ENCODE data around the gene SUSD3. TPM values are rescaled to one million over a fixed set of nuclear protein-coding genes. Genes with fewer than 3 reads are reported as not detected.

The SUSD3 gene
- total RNA-seq, 1 experiment from 2014 or later = not detected

GRCh38 chr9:93111001-93111370, 52.5 kb downstream of the SUSD3 start:
- Histone ChIP-seq H3K4me1 (ENCODE audit: insufficient read depth, low read length, poor library complexity, severe bottlenecking) (no peaks in the 10 kb centered on the region), H3K36me3 (ENCODE audit: insufficient read depth, low read length, poor library complexity, severe bottlenecking) (no peaks in the 10 kb centered on the region), H3K27ac (ENCODE audit: low read depth, low read length, poor library complexity, severe bottlenecking) (no peak overlapping the region), H3K4me3 (ENCODE audit: low read depth, low read length, poor library complexity, severe bottlenecking) (no peak overlapping the region), H3K27me3 (replicated peaks; ENCODE audit: insufficient read depth, low read depth, low read length, poor library complexity) (no peaks in the 10 kb centered on the region), H3K9me3 (ENCODE audit: low read depth, low read length, poor library complexity, severe bottlenecking) (no peaks in the 10 kb centered on the region)
- POLR2A ChIA-PET (ENCODE audit: low non-redundant PET) = no interaction called here
- DNase-seq (ENCODE audit: low spot score) = no peak
- no peak for TF ChIP-seq CTCF (conservative IDR thresholded peaks at IDR 0.05; ENCODE audit: low read depth, low read length)
- TF ChIP-seq EZH2 (IDR thresholded peaks at IDR 0.05; ENCODE audit: borderline replicate concordance, low read depth, low read length, poor library complexity, severe bottlenecking) = no peak
- BruUV-seq (replicated peaks) = no TSS peak
- intact Hi-C loops (cut with micrococcal nuclease; ENCODE audit: unreplicated experiment) = no loop called here
- CTCF ChIA-PET = no interaction called here

DNA sequence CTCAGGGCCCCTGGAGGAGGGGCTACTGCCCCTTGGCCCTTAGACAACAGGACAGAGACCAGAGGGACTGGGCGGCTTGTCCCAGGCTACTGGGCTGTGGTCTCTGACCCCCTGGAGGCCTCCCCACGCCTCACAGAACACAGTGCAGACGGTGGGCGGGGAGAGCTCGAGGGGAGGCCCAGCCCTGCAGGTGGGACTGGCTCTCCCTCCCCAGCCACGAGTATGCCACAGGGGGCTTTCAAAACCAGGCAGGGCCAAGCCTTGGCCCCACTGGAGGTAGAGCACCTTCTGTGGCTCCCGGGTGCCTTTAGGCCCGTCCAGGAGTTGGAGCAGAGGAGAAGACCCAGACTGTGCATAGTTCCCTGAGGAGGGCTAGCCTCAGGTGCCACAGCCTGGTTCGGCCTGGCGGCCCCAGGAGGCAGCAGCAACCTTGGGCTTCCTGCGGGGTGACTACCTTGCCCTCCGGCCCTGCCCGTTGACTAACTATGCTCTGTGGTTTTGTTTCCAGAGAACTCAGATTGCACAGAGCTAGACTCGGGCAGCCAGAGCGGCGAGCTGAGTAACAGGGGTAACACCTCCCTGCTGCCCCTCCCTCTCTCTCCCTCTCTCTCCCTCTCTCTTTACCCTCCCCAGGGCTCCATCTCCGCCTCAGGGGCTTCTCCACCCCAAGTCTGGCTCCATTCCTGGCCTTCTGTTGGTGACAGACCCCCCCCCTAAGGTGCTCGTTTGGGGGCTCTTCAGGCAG, 53.0 kb downstream of the SUSD3 start:
- POLR2A ChIA-PET (ENCODE audit: low non-redundant PET) = no interaction called here
- H3K27ac ChIP-seq (ENCODE audit: low read depth, low read length, poor library complexity, severe bottlenecking) = no peak overlapping the region
- no peaks in the 10 kb centered on the region for H3K36me3 ChIP-seq (ENCODE audit: insufficient read depth, low read length, poor library complexity, severe bottlenecking)
- DNase-seq (ENCODE audit: low spot score) = no peak
- no TSS peak for BruUV-seq (replicated peaks)
- H3K27me3 ChIP-seq (replicated peaks; ENCODE audit: insufficient read depth, low read depth, low read length, poor library complexity) = no peaks in the 10 kb centered on the region
- CTCF ChIA-PET = no interaction called here
- no peaks in the 10 kb centered on the region for H3K9me3 ChIP-seq (ENCODE audit: low read depth, low read length, poor library complexity, severe bottlenecking)
- intact Hi-C loops (cut with micrococcal nuclease; ENCODE audit: unreplicated experiment) = no loop called here
- TF ChIP-seq EZH2 (IDR thresholded peaks at IDR 0.05; ENCODE audit: borderline replicate concordance, low read depth, low read length, poor library complexity, severe bottlenecking) (no peak), CTCF (conservative IDR thresholded peaks at IDR 0.05; ENCODE audit: low read depth, low read length) (no peak)
- H3K4me3 ChIP-seq (ENCODE audit: low read depth, low read length, poor library complexity, severe bottlenecking) = no peak overlapping the region
- H3K4me1 ChIP-seq (ENCODE audit: insufficient read depth, low read length, poor library complexity, severe bottlenecking) = no peaks in the 10 kb centered on the region

DNA sequence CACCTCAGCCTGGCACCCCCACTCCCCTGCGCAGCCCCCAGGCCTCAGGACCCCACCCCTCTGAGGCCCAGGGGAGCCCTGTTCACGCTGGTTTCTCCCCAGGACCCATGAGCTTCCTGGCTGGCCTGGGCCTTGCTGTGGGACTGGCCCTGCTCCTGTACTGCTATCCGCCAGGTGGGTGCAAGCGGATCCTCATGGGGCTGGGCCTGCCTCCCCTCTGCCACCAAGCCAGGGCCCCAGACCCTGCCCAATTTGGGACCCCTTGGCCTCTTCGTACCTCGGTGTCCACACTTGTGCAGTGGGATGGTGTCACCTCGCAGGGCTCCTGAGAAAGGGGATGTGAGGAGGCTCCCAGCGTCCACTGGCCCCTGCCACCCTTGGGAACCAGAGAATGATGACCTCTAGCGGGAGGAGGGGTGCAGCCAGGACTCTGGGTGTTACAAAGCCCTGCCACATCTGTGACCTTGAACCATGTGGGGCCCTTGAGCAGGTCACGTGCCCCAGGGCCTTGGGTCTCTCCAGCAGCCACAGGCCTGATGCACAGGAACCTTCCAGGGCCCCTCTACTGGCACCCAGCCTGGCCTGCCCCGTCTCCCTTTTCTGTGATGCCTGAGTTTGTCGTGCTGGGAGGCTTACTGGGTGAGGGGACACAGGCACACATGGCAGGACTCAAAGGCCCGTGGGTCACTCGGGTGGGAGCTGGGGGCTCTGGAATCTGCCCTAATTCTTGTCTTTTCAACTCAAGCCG, 53.8 kb downstream of the SUSD3 start:
- TF ChIP-seq CTCF (conservative IDR thresholded peaks at IDR 0.05; ENCODE audit: low read depth, low read length) (no peak), EZH2 (IDR thresholded peaks at IDR 0.05; ENCODE audit: borderline replicate concordance, low read depth, low read length, poor library complexity, severe bottlenecking) (no peak)
- Histone ChIP-seq H3K27ac (ENCODE audit: low read depth, low read length, poor library complexity, severe bottlenecking) (no peak overlapping the region), H3K4me1 (ENCODE audit: insufficient read depth, low read length, poor library complexity, severe bottlenecking) (no peaks in the 10 kb centered on the region), H3K4me3 (ENCODE audit: low read depth, low read length, poor library complexity, severe bottlenecking) (no peak overlapping the region), H3K36me3 (ENCODE audit: insufficient read depth, low read length, poor library complexity, severe bottlenecking) (no peaks in the 10 kb centered on the region), H3K27me3 (replicated peaks; ENCODE audit: insufficient read depth, low read depth, low read length, poor library complexity) (no peaks in the 10 kb centered on the region), H3K9me3 (ENCODE audit: low read depth, low read length, poor library complexity, severe bottlenecking) (no peaks in the 10 kb centered on the region)
- no peak for DNase-seq (ENCODE audit: low spot score)
- intact Hi-C loops (cut with micrococcal nuclease; ENCODE audit: unreplicated experiment) = no loop called here
- POLR2A ChIA-PET (ENCODE audit: low non-redundant PET) = no interaction called here
- CTCF ChIA-PET = no interaction called here
- no TSS peak for BruUV-seq (replicated peaks)

Measured in A673 (cell line).